Chondrocyte (in vitro differentiated cells): ENCODE measurements around the gene NHERF2. TPM values are rescaled to one million over a fixed set of nuclear protein-coding genes. Genes with fewer than 3 reads are reported as not detected.

Source experiments
- DNase-seq: peaks from one replicate; pipeline ENCODE4 v3.0.0; 2021; ENCODE audit warnings: mixed read lengths, low spot score
- H3K27ac Mint-ChIP-seq: one replicate; pipeline ENCODE4 v1.8.0; 2021; ENCODE audit warnings: mild to moderate bottlenecking, moderate library complexity, mixed read lengths; ENCODE audit not compliant: unreplicated experiment
- H3K27me3 Mint-ChIP-seq: 2 replicates; pipeline ENCODE4 v1.8.0; 2021; ENCODE audit warnings: low read depth, mixed read lengths
- H3K36me3 Mint-ChIP-seq: 2 replicates; pipeline ENCODE4 v1.8.0; 2021; ENCODE audit warnings: low read depth, mixed read lengths
- H3K4me1 Mint-ChIP-seq: 2 replicates; pipeline ENCODE4 v1.8.0; 2021; ENCODE audit warnings: low read depth, mild to moderate bottlenecking, mixed read lengths
- H3K4me3 Mint-ChIP-seq: one replicate; pipeline ENCODE4 v1.8.0; 2021; ENCODE audit warnings: mild to moderate bottlenecking, moderate library complexity, mixed read lengths; ENCODE audit not compliant: unreplicated experiment
- H3K9me3 Mint-ChIP-seq: 2 replicates; pipeline ENCODE4 v1.8.0; 2021; ENCODE audit warnings: low read depth, mixed read lengths
- total RNA-seq: library from RNA; stranded (reverse); gene quantifications from 3 replicates; pipeline ENCODE4 v1.2.1, GENCODE V29; 2021
- TF ChIP-seq, protein P1 (sequence below): fragments of 200-600 bp; sonication (generic); IDR thresholded peaks from 2 replicates; pipeline ENCODE4 v1.5.0; 2021; ENCODE audit warnings: antibody characterized with exemption, mild to moderate bottlenecking, moderate library complexity

NHERF2 gene
- total RNA-seq, 1 donor from 2014 or later, result 87.0 TPM

GRCh38 chr16:2056681-2057407, 30.1 kb downstream of the NHERF2 start:
- no peak for DNase-seq
- Mint-ChIP-seq H3K4me1 (no peaks in the 10 kb centered on the region), H3K36me3 (peaks cover 13% of the 10 kb centered on the region), H3K9me3 (no peaks in the 10 kb centered on the region), H3K4me3 (no peak overlapping the region), H3K27ac (no peak overlapping the region), H3K27me3 (no peaks in the 10 kb centered on the region)
- TF ChIP-seq, protein P1, sequence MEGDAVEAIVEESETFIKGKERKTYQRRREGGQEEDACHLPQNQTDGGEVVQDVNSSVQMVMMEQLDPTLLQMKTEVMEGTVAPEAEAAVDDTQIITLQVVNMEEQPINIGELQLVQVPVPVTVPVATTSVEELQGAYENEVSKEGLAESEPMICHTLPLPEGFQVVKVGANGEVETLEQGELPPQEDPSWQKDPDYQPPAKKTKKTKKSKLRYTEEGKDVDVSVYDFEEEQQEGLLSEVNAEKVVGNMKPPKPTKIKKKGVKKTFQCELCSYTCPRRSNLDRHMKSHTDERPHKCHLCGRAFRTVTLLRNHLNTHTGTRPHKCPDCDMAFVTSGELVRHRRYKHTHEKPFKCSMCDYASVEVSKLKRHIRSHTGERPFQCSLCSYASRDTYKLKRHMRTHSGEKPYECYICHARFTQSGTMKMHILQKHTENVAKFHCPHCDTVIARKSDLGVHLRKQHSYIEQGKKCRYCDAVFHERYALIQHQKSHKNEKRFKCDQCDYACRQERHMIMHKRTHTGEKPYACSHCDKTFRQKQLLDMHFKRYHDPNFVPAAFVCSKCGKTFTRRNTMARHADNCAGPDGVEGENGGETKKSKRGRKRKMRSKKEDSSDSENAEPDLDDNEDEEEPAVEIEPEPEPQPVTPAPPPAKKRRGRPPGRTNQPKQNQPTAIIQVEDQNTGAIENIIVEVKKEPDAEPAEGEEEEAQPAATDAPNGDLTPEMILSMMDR, result peak; percentile 53

GRCh38 chr16:2057438-2057837, 30.7 kb downstream of the NHERF2 start:
- no peaks in the 10 kb centered on the region for H3K4me1 Mint-ChIP-seq
- no peak for DNase-seq
- TF ChIP-seq, protein P1, result peak; percentile 4
- H3K27me3 Mint-ChIP-seq, result no peaks in the 10 kb centered on the region
- H3K9me3 Mint-ChIP-seq, result no peaks in the 10 kb centered on the region
- H3K36me3 Mint-ChIP-seq, result peaks cover 13% of the 10 kb centered on the region
- H3K4me3 Mint-ChIP-seq, result no peak overlapping the region
- H3K27ac Mint-ChIP-seq, result no peak overlapping the region

DNA sequence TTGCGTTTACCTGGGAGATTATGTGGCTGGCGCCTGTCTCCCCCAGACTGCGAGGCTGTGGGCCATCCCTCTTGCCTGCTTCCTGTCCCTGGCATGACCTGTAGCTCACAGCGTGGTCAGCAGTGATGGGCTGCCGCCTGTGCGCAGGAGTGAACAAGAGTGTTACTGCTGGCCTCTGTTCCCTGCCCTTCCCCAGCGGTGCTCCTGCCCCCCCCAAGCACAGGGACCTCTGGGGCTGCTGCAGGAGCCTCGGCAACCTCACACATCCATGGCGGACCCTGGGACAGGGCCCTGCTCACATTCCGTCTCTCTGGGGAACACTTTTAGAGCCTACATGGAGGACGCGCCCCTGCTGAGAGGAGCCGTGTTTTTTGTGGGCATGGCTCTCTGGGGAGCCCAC, 31.7 kb downstream of the NHERF2 start:
- H3K36me3 Mint-ChIP-seq, result peaks cover 14% of the 10 kb centered on the region
- H3K4me1 Mint-ChIP-seq, result no peaks in the 10 kb centered on the region
- no peaks in the 10 kb centered on the region for H3K27me3 Mint-ChIP-seq
- DNase-seq, result no peak
- H3K4me3 Mint-ChIP-seq, result no peak overlapping the region
- no peaks in the 10 kb centered on the region for H3K9me3 Mint-ChIP-seq
- no peak overlapping the region for H3K27ac Mint-ChIP-seq
- TF ChIP-seq, protein P1, result no peak

- Mint-ChIP-seq H3K4me1 (no peaks in the 10 kb centered on the region), H3K9me3 (no peaks in the 10 kb centered on the region), H3K4me3 (no peak overlapping the region), H3K27ac (no peak overlapping the region), H3K36me3 (peaks cover 17% of the 10 kb centered on the region), H3K27me3 (no peaks in the 10 kb centered on the region)
- no peak for DNase-seq
- TF ChIP-seq, protein P1, result no peak
Measured at GRCh38 chr16:2058872-2059271, 32.2 kb downstream of the NHERF2 start.

- no peak overlapping the region for H3K4me3 Mint-ChIP-seq
Measured at GRCh38 chr16:2060346-2060745, 33.6 kb downstream of the NHERF2 start.

More at GRCh38 chr16:2060346-2060745, 33.6 kb downstream of the NHERF2 start:
- DNase-seq, result no peak
- TF ChIP-seq, protein P1, result no peak
- Mint-ChIP-seq H3K27me3 (no peaks in the 10 kb centered on the region), H3K4me1 (no peaks in the 10 kb centered on the region), H3K36me3 (peaks cover 17% of the 10 kb centered on the region), H3K9me3 (no peaks in the 10 kb centered on the region), H3K27ac (no peak overlapping the region)
